ENCODE data around the gene ZBTB48.
"Not testable (repeated sequence)": the region's sequence is repeated elsewhere in the genome, so short reads cannot be mapped to it uniquely, and the experiment has no call there.

Gene ZBTB48

GRCh38 chr1:6635910-6636760 is 56.3 kb downstream of the ZBTB48 start:
- no peak for DNase-seq

- not testable (repeated sequence) for DNase-seq
These were observed 57.0 kb downstream of the ZBTB48 start for GRCh38 chr1:6636778-6637177.

- DNase-seq, result no peak
These were observed 58.0 kb downstream of the ZBTB48 start for GRCh38 chr1:6637770-6638169.

GRCh38 chr1:6638226-6638625 is 58.4 kb downstream of the ZBTB48 start:
- DNase-seq, result no peak
